Hindlimb muscle (tissue), 1 donor: ENCODE measurements around the gene FBXO27. TPM values are rescaled to one million over a fixed set of nuclear protein-coding genes. Genes with fewer than 3 reads are reported as not detected.
"Not testable (repeated sequence)": the region's sequence is repeated elsewhere in the genome, so short reads cannot be mapped to it uniquely, and the experiment has no call there.

Source experiments
- DNase-seq: peaks from one replicate; pipeline ENCODE4 v3.0.0-alpha.2; 2013
- polyA plus RNA-seq: library from polyadenylated mRNA; unstranded; fragments of 120-200 nt; gene quantifications from one replicate; pipeline ENCODE4 v1.2.1, GENCODE V29; 2013; ENCODE audit not compliant: insufficient read length

Gene FBXO27
- polyA plus RNA-seq, 1 donor: 4.1 TPM

DNA sequence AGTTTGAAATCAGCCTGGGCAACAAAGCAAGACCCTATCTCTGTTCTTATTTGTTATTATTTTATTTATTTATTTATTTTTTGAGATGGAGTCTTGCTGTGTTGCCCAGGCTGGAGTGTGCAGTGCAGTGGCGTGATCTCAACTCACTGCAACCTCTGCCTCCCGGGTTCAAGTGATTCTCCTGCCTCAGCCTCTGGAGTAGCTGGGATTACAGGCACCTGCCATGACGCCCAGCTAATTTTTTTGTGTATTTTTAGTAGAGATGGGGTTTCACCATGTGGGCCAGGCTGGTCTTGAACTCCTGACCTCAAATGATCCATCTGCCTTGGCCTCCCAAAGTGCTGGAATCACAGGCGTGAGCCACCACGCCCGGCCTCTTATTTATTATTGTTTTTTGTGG is 44.6 kb downstream of the FBXO27 start:
- not testable (repeated sequence) for DNase-seq

DNA sequence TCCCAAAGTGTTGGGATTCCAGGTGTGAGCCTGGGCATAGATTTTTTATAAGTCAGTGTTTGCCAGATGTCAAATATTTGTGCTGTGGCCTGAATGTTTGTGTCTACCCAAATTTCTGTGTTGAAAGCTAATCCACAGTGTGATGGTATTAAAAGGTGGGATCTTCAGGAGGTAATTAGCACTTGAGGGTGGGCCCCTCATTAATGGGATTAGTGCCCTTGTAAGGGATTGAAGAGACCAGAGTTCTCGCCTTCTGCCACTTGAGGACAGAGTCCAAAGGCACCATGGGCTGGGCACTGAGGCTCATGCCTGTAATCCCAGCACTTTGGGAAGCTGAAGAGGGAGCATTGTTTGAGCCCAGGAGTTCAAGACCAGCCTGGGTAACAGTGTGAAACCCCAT is 47.1 kb downstream of the FBXO27 start:
- DNase-seq: no peak

GRCh38 chr19:38980583-38981374 is 51.6 kb downstream of the FBXO27 start:
- DNase-seq: no peak

- no peak for DNase-seq
Measured at GRCh38 chr19:38979812-38980211, 52.5 kb downstream of the FBXO27 start.

DNA sequence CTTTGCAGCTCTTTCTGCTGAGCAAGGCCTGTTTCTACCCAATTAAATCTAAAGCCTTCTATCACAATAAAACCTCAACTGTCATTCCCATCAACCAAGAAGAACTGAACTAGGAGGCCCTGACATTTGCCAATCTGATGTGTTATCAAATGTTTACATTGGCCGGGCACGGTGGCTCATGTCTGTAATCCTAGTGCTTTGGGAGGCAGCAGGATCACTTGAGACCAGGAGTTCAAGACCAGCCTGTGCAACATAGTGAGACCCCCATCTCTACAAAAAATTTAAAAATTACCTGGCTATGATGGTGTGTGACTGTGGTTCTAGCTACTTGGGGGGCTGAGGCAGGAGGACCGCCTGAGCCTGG is 54.0 kb downstream of the FBXO27 start:
- DNase-seq: no peak

GRCh38 chr19:38977445-38978325 is 54.7 kb downstream of the FBXO27 start:
- no peak for DNase-seq

DNA sequence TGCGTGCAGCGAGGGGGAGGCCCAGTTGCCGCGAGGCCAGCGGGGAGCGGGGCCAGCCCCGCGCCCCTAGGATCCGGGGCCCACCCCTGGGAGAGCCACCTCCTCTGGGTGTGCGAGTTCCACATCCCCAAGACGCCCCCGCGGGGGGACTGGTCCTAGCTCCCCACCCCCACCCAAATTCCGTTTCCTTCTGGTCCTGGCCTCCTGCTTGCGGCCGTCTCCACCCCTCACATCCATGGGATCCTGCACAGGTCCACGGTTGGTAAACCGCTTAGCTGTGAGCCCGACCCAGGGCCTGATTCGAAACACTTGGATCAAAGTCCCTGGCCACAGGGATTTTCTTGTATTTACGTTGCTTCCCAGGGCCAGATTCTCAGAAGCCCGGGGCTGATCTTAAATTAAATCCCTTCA is 56.5 kb downstream of the FBXO27 start:
- peak; percentile 69 for DNase-seq

DNA sequence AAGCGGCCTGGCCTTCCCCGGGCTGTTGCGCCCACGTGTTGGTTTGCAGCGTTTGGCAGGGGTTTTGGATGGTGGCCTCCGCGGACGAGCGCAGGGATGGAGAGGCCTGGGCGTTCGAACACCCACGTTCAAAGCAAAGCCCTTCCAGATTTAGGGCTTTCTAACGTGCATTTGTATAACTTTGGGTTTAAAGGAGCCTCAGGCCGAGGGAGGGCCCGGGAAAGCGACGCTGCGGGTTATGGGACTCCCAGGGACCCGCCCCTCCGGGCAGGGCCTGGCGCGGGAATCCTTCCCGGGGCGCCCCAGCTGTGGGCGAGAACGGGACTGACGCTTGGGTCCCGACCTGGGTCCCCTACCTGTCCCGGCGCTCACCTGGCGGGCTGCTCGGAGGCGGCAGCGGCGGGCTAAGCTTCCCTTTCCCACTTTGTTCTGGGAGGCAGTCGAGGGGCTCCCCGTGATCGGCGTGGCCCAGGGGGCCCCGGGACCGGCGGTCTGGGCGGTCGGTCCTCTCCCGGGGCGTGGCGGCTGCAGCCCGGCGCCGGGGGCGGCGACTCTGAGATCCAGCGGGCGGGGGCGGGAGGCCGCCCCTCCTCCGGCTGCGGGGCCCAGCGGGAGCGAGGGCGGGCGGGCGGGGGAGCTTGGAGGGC is 57.0 kb downstream of the FBXO27 start, which contains the start of gene FBXO17:
FBXO17 (minus strand) TSS at position 529 of the 647 bp plus-strand sequence. CDS start 25,423 bp downstream, outside the sequence.
- DNase-seq: peak; percentile 80

GRCh38 chr19:38974624-38975213 is 57.6 kb downstream of the FBXO27 start:
- DNase-seq: peak; percentile 36

Other genes starting within 250 kb of the FBXO27 start
- gene LGALS7B, start 243.3 kb downstream of the FBXO27 start, polyA plus RNA-seq: 5.4 TPM
- gene LGALS4, start 219.6 kb downstream of the FBXO27 start, polyA plus RNA-seq: 1.5 TPM
- 154 TPM for gene ECH1, start 200.8 kb downstream of the FBXO27 start, polyA plus RNA-seq
- gene HNRNPL, start 182.6 kb downstream of the FBXO27 start, polyA plus RNA-seq: 273 TPM
- gene RINL, start 154.3 kb downstream of the FBXO27 start, polyA plus RNA-seq: 9.1 TPM
- 98.5 TPM for gene SIRT2, start 132.9 kb downstream of the FBXO27 start, polyA plus RNA-seq
- gene NFKBIB, start 132.6 kb downstream of the FBXO27 start, polyA plus RNA-seq: 11.5 TPM
- gene CCER2, start 120.4 kb downstream of the FBXO27 start, polyA plus RNA-seq: 4.2 TPM
- 31.1 TPM for gene SARS2, start 101.8 kb downstream of the FBXO27 start, polyA plus RNA-seq
- gene MRPS12, start 101.6 kb downstream of the FBXO27 start, polyA plus RNA-seq: 20.2 TPM
- 32.3 TPM for gene FBXO17, start 56.8 kb downstream of the FBXO27 start, polyA plus RNA-seq
- gene ACP7, start 51.8 kb upstream of the FBXO27 start, polyA plus RNA-seq: 0.14 TPM
- 23.0 TPM for gene PAK4, start 93.2 kb upstream of the FBXO27 start, polyA plus RNA-seq
- 0.26 TPM for gene NCCRP1, start 164.4 kb upstream of the FBXO27 start, polyA plus RNA-seq
- not detected for gene SYCN, start 171.7 kb upstream of the FBXO27 start, polyA plus RNA-seq
- not detected for gene IFNL3, start 212.5 kb upstream of the FBXO27 start, polyA plus RNA-seq
- not detected for gene IFNL4, start 216.3 kb upstream of the FBXO27 start, polyA plus RNA-seq
- gene IFNL2, start 235.8 kb upstream of the FBXO27 start, polyA plus RNA-seq: not detected